Stimulated activated CD8-positive, alpha-beta memory T cell treated with anti-CD3 and anti-CD28 coated beads, Interleukin-7, amount 100 ng/mL, for 48 hours (primary cell): Measurements from ENCODE around the gene ADGRL1.
"Not testable (repeated sequence)": the region's sequence is repeated elsewhere in the genome, so short reads cannot be mapped to it uniquely, and the experiment has no call there.

Experiments used
- DNase-seq, 2 donors: peaks; one replicate each; pipeline ENCODE4 v3.0.0-alpha.2; 2020; ENCODE audit warnings: low read depth in 1 of 2; ENCODE audit errors: extremely low read depth in 1 of 2

Gene ADGRL1

GRCh38 chr19:14164082-14164481, 41.9 kb downstream of the ADGRL1 start:
- no peak for DNase-seq

GRCh38 chr19:14162871-14163297, 43.1 kb downstream of the ADGRL1 start:
- no peak for DNase-seq

GRCh38 chr19:14161305-14161704, 44.7 kb downstream of the ADGRL1 start:
- DNase-seq = no peak

- DNase-seq = no peak
Observed at GRCh38 chr19:14160017-14160703, 45.8 kb downstream of the ADGRL1 start.

GRCh38 chr19:14159059-14159458, 46.9 kb downstream of the ADGRL1 start:
- DNase-seq = no peak

- no peak for DNase-seq
Observed at GRCh38 chr19:14158276-14159023, 47.5 kb downstream of the ADGRL1 start.

- DNase-seq = no peak
Observed at GRCh38 chr19:14156971-14157717, 48.8 kb downstream of the ADGRL1 start.

GRCh38 chr19:14156122-14156521, 49.8 kb downstream of the ADGRL1 start:
- DNase-seq = no peak

GRCh38 chr19:14155371-14155770, 50.6 kb downstream of the ADGRL1 start:
- no peak for DNase-seq

GRCh38 chr19:14152713-14153112, 53.3 kb downstream of the ADGRL1 start:
- DNase-seq = no peak

- no peak for DNase-seq
Observed at GRCh38 chr19:14150770-14151661, 55.0 kb downstream of the ADGRL1 start.

- DNase-seq = no peak
Observed at GRCh38 chr19:14150041-14150769, 55.8 kb downstream of the ADGRL1 start.

GRCh38 chr19:14149509-14149994, 56.4 kb downstream of the ADGRL1 start:
- DNase-seq = no peak

GRCh38 chr19:14148751-14149410, 57.1 kb downstream of the ADGRL1 start:
- DNase-seq = no peak

GRCh38 chr19:14147797-14148605, 58.0 kb downstream of the ADGRL1 start:
- no peak for DNase-seq

- no peak for DNase-seq
Observed at GRCh38 chr19:14146789-14147216, 59.2 kb downstream of the ADGRL1 start.

GRCh38 chr19:14146169-14146568, 59.8 kb downstream of the ADGRL1 start:
- DNase-seq = not testable (repeated sequence)

GRCh38 chr19:14145381-14145780, 60.6 kb downstream of the ADGRL1 start:
- no peak for DNase-seq
